Measurements from ENCODE around the gene PTPN7.
"Not testable (repeated sequence)": the region's sequence is repeated elsewhere in the genome, so short reads cannot be mapped to it uniquely, and the experiment has no call there.

The PTPN7 gene

DNA sequence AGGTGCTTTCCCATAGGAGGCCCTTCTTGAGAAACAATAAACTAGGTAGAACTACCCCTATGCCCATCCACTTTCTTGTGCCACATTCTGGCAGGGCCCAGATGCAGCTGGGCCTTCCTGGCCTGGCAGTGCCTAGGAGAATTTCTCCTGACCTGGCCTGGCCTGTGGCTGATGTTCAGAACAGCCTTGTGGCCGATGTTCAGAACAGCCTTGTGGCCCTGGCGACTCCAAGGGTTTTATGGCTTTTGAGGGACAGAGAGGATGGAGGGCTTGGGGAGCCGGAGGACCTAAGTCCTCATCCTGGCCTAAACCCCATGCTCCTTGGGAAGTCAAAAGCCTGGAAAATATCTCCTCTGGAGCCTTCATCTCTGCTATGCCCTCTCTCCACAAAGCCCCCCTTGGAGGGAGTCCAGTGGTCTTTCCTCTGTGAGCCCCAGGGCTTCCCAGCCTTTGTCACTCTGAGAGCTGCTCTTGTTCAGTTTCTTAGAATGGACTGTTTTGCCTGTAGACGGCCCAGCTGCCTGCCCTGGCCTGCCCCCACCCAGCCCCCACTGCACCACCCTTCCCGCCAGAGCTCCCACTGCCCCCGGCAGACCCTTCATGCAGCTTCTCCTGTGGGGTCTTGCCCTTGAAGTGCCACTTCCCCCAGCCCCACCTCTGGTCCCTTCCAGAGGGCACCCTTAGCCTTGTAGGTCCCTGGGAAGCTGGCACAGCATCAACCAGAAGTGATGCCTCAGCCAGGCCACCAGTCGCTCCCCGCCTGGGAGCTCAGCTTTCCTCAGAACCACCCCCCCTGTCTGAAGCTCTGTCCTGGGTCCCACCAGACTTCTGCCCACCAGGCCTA lies 30.7 kb downstream of the PTPN7 start:
- DNase-seq, result no peak

DNA sequence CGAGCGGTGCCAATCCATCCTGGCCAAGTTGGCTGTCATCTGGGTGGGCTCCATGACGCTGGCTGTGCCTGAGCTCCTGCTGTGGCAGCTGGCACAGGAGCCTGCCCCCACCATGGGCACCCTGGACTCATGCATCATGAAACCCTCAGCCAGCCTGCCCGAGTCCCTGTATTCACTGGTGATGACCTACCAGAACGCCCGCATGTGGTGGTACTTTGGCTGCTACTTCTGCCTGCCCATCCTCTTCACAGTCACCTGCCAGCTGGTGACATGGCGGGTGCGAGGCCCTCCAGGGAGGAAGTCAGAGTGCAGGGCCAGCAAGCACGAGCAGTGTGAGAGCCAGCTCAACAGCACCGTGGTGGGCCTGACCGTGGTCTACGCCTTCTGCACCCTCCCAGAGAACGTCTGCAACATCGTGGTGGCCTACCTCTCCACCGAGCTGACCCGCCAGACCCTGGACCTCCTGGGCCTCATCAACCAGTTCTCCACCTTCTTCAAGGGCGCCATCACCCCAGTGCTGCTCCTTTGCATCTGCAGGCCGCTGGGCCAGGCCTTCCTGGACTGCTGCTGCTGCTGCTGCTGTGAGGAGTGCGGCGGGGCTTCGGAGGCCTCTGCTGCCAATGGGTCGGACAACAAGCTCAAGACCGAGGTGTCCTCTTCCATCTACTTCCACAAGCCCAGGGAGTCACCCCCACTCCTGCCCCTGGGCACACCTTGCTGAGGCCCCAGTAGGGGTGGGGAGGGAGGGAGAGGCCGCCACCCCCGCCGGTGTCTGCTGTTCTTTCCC lies 32.4 kb downstream of the PTPN7 start:
- DNase-seq, result no peak

DNA sequence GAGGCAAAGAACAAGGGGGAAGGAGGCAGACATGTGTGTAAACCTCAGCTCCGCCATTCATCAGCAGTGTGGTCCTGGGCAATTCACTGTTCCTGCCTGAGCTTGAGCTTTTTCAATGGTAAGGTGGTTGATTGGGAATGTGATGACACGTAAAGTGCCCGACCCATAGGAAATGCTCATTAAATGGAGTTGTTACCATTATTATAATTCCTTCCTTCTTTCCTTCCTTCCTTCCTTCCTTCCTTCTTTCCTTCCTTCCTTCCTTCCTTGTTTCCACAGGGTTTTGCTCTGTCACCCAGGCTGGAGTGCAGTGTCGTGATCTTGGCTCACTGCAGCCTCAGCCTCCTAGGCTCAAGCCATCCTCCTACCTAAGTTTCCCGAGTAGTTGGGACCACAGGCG lies 33.3 kb downstream of the PTPN7 start:
- DNase-seq, result no peak

DNA sequence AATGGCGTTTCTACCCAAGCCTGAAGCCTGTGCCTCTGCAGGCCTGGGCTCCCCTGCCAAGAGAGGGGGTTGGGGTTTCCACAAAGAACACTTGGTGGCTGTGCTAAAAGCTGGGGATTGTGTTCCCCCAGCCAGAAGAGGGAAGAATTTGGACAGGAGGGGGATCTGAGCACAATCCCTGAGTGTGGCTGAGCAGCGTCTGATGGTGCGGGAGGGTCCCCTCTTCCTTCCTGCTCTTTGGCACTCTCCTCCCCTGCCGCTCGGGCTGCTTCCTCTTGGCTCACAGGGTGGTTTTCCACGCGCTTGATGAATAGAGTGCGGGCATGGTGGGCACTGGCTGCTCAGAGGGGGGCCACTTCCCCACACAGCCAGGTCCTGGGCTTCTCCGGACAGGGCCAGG lies 34.0 kb downstream of the PTPN7 start:
- DNase-seq, result no peak

DNA sequence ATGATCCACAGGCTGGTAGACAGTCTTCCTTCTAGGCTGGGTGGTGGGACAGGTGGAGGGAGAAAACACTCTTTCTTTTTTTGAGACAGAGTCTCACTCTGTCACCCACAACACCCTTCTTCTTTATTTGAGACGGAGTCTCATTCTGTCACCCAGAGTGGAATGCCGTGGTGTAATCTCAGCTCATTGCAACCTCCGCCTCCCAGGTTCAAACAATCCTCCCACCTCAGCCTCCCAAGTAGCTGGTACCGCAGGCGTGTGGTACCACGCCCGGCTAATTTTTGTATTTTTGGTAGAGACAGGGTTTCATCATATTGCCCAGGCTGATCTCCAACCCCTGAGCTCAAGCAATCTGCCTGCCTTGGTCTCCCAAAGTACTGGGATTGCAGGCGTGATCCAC lies 34.8 kb downstream of the PTPN7 start:
- DNase-seq, result no peak

DNA sequence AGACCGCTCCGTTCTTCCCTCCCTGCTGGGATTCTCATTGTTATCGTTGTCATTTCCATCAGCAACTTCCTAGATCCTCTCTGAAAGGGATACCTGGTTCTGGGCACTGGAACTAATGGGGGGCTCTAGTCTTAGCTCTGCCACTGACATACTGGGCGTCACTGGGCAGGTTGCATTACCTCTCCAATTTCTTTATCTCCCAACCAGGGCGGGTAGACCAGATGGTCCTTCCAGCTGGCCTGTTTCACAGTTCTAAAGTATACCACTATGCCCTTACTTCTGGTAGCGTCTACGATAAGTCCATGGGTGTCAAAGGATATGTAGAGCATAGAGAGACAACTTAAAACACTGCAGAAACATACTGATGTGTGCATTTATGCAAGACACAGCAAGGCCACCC lies 36.3 kb downstream of the PTPN7 start:
- no peak for DNase-seq

DNA sequence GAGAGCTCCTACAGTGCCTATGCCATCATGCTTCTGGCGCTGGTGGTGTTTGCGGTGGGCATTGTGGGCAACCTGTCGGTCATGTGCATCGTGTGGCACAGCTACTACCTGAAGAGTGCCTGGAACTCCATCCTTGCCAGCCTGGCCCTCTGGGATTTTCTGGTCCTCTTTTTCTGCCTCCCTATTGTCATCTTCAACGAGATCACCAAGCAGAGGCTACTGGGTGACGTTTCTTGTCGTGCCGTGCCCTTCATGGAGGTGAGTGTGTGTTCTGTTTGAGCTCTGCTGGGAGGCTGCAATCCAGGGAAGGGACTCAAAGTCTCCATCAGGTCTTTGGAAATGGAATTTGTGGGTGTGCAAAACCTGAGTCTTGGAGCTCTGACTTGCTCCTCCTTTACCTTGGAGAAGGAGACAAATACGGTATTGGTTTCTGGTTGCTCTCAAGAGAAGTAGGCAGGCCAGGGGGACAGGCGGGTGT lies 37.0 kb downstream of the PTPN7 start:
- no peak for DNase-seq

DNA sequence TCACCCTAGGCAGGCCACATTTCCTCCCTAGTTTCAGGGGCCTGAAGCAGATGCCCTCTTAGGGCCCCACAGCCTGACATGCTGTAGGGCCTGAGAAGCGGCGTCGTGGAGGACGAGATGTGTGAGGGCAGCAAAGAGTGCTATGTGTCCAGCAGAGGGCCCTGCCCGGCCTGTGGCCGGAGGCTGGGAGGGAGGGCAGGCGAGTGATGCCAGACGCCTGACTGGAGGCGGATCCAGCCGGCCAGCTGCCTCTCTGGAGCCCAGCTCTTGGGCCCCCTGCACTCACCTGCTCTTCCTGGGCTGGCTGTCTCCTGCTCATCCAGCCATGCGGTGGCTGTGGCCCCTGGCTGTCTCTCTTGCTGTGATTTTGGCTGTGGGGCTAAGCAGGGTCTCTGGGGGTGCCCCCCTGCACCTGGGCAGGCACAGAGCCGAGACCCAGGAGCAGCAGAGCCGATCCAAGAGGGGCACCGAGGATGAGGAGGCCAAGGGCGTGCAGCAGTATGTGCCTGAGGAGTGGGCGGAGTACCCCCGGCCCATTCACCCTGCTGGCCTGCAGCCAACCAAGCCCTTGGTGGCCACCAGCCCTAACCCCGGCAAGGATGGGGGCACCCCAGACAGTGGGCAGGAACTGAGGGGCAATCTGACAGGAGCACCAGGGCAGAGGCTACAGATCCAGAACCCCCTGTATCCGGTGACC lies 37.6 kb downstream of the PTPN7 start, which contains the start of gene GPR37L1:
Gene GPR37L1, plus strand, starts transcription at position 279 of the 697 bp plus-strand sequence. Its CDS starts 47 bp downstream, at position 326.
- peak; percentile 42 for DNase-seq

DNA sequence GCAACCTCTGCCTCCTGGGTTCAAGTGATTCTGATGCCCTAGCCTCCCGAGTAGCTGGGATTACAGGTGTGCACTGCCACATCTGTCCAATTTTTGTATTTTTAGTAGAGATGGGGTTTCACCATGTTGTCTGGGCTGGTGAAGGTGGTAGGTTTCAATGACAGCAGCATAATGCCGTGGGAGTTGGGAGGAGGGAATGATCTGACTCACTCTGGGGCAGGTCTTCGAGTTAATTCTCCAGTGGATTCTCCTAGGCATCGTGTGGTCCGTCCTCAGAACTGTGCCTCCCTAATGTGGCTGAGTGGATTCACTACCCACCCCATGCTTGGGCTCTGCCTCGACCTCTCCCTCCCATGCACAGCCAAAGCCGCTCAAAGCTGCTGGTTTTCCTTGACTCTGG lies 39.4 kb downstream of the PTPN7 start:
- no peak for DNase-seq

DNA sequence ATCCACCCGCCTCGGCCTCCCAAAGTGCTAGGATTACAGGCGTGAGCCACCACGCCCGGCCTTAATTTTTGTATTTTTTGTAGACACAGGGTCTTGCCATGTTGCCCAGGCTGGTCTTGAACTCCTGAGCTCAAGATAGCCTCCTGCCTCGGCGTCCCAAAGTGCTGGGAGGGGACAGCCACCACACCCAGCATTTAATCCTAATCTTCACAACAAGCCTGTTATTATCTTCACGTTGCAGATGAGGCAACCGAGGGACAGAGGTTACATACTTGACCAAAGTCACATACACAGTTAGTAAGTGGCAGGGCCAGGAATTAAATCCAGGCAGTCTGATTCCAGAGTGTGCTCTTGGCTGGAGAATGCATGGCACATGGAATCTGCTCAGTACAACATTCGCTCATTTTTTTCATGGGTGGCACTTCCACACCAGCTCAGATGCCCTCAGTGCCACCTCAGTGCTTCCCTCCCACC lies 42.5 kb downstream of the PTPN7 start:
- DNase-seq, result no peak

DNA sequence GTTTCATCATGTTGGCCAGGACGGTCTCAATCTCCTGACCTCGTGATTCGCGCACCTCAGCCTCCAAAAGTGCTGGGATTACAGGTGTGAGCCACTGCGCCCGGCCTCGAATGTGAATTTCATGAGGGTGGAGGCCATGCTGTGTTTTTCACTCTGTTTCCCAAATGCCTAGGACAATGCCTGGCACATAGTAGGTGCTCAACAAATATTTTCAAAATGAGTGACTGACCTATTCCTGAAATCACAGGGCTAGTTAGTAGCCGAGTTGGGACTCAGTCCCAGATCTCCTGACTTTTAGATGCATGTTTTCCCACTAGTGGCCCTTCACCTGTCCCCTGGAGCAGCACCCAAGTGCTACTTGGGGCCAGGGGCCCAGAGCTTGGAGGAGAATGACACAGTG lies 44.1 kb downstream of the PTPN7 start:
- DNase-seq, result no peak

DNA sequence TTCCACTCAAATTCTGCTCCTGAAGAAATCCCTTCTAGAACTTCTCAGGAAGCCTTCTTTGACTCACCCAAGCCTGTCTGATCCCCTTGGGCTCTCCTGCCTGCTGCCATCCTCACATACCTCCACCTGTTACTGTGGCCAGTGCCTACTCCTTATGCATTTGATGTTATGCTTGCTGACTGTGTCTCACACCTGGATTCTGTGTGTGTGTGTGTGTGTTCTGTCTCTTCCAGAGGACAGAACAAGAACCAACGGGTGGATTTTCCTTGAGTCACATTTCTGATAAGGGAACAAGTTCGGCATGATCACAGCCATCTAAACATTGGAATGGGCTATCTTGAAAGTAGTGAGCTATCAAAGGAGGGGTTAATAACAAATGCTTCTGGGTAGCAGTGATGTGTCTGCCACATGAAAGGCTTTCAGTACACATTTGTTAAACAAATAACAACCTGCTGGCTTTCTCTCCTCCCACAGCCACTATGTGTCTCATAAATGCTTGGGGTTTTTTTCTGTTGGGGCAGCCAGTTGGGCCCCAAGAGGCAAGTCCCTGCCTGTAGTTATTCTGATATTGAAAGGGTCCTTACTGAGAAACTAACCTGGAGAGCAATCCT lies 46.6 kb downstream of the PTPN7 start:
- DNase-seq, result peak; percentile 85

DNA sequence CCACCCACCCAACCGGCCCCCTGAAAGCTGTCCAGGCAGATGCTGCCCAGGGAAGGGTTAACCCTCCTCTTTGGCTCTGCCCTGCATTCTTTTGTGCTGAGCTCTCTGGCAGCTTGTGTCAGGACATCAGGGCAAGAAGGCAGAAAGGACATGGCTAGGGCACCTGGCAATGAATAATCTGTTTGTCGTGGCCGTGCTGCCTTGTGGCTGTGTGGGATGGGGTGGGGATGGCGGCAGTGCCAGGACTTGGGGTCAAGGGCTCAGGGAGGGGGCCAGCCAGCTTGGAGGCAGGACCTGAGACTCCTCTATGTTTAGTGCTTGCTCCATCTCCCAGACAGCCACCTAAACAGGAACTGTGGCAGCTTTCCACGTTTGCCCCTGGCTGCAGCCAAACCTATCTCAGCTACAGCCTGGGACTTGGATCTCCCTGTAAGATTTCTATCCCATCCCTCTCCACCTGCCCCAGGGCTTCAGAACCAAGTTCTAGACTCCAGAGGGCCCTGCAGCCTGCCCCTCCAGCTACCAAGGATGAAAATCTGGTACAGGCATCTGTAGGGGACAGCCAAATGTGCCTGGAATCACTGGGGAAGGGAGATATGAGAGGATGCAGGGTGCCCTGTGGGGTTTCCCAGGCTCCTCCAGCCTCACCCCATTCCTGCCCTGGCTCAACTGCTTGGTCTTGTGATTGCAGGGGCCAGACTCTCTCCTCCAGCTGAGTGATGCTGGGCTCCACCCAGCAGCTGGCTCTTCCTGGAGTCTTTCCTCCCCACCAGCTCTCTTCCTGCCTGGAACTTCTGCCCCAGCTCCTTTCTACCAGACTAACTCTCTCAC lies 47.3 kb downstream of the PTPN7 start:
- DNase-seq, result peak; percentile 85

DNA sequence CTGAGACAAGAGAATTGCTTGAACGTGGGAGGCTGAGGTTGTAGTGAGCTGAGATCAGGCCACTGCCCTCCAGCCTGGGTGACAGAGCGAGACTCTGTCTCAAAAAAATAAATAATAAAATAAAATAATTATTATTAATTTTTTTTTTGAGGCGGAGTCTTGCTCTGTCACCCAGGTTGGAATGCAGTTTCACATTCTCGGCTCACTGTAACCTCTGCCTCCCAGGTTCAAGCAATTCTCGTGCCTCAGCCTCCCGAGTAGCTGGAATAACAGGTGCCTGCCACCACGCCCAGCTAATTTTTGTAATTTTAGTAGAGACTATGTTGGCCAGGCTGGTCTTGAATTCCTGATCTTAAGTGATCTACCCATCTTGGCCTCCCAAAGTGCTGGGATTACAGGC lies 48.8 kb downstream of the PTPN7 start:
- DNase-seq, result not testable (repeated sequence)

DNA sequence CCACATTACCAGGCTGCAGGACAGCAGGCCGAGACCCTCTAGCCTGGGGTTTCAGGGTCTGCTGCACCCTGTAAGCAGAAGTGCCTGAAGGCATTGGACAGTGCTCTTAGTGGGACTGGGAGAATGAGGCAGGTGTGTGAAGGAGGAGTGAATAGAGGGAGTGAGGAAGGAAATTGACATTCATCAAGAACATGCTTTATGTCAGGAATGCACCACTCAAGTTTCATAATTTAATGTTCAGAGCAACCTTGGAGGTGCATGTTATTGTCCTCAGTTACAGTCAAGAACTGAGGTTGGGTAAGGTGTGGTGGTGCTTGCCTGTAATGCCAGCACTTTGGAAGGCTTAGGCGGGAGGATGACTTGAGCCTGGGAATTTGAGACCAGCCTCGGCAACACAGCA lies 49.4 kb downstream of the PTPN7 start:
- DNase-seq, result no peak

DNA sequence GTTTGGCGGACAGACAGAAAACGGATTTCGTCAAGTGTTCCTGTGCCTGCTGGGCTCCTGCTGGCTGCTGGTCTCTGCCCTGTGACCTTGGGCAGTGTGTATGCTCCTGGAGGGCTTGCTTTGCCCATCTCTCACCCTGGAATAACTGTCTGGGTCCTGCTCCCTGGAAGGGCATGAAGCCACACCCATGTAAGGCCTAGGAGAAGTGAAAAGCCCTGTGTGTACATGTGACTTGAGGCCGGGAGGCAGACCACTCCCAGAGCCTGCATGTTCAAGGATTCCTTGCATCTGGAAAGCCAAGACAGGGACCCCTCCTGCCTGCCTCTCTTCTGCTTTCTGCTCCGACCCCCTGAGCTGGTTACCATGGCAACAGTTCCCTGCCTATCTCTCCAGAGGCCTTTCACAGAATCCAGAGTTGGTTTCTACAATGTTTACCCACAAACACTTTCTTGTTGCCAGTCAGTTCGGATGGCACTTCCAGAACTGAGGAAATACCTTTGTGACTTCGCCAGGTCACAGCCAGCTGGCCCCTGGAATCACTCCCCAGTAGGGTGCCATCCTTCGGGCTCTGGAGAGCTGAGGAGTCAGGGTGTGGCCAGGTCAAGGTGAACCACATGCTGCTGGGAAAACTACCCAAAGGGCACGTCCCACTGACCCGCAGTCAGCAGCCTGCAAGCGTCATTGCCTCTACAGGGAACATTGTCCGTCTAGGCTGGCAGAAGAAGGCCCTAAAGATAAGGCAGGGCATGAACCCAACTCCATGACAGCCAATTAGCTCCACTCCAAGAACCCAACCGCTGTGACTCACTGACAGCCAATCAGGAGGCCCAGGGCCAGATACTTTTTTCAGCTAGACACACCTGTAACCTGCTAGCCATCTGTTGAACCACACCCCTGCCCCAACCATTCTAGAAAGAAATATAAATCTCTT lies 52.3 kb downstream of the PTPN7 start:
- DNase-seq, result peak; percentile 78

DNA sequence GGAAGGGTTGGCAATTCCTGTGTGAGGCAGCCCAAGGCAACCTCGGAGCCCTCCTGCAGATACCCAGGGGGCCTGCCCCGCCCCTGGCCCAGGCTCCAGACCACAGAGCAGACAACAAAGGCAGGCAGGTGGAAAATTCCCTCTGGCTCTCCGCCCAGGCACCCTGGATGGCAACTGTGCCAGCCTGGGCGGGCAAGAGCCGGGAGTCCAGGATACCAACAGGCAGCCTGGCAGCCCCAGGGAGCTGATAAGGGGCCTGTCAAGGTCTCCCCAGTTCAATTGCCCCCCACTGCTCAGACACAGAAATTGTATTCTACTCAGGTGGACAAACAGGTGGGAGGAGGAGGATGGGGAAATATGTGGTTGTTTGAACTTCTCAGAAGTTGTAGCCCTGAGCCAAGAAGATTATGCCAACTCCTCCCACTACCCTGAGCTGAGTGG lies 53.1 kb downstream of the PTPN7 start:
- DNase-seq, result peak; percentile 83

DNA sequence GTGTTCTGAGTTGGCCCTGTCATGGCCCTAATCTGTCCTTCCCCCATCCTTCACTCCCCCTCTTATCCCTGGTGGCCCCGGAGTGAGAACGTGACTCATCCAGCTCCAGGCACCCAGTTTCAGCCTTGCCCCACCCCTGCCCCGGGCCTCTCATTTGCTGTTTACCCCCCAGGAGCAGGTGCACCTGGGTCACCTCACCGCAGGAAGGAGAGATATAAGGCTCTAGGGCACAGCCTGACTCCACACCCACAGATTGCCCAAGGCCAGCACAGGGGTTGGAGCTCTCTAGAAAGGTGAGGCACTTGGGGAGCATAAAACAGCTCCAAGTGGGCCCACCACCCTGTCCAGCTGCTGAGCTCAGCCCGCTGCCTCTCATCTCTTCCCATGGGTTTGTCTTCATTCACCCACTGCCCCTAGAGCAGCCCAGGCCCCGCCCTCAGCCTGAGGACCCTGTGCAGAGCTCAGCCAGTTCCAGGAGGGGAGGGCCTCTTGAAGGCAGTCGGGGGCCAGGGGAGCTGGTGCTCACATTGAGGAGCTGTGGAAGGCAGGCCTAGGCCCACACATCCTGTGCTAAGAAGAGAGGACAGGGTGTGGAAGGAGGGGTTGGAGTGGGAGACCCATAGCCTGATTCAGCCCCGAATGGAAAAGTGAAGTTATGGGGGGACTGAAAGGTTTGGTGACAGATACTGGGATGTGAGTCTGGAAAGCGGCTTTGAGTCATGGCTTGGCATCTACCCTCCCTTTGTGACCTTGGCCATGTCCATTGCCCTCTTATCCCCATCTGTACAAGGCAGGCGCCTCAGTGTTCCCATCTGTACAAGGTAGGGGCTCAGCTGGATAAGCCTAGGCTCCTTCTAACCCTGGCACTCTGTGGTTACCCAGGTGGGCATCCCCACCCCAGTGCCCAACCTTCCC lies 53.8 kb downstream of the PTPN7 start:
- peak; percentile 92 for DNase-seq

DNA sequence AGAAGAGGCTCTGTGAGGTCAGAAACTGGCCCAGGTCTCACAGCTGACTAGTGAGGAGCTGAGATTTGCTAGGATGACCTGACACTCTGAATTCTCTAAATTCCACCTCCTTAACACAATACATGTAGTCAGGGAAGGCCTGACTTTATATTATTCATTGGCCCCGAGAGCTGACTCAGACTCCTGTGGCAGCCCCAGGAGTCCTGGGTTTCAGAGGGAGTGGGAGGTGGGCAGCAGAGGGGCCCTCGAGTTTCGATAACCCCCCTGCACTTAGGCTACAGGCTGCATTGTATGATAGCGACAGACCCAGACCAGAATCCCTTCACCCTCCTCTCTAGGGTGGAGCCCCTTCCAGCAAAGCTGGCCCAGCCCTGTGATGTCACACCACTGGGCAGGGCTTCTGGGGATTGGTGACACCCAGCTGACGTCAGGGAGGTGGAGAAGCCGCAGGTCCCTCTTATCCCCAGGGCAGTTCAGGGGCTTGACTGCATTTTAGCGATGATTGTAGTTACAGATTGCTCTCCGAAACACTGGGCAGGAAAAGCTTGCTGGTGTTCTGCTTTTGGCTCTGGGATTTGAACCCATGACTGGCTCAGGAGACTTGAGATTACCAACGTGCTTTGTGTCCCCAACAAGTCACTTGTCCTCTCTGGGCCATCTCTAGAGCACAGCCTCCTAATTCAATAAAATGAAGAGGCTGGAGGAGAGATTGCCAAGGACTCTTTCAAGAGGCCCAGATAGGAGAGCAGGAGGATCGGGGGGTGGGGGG lies 54.6 kb downstream of the PTPN7 start:
- DNase-seq, result peak; percentile 92

Measured in NCI-H510A treated with DMSO at 0.1 percent for 48 hours (cell line).